GM12878 (cell line): ENCODE measurements around the gene SYNGR2. TPM values are rescaled to one million over a fixed set of nuclear protein-coding genes. Genes with fewer than 3 reads are reported as not detected.

Experiments
- ATAC-seq: fragments of 200-7000 bp; cut with Tn5 transposase; 3 replicates; pipeline ENCODE4 v1.9.1; 2020; ENCODE audit warnings: mild to moderate bottlenecking, moderate library complexity
- BruUV-seq: library from RNA; stranded (reverse); fragments of 400-500 nt; replicated peaks from 2 replicates; lab custom pipeline; 2021; lab: Mats Ljungman, UMichigan
- CTCF ChIA-PET: fragments of 300-600 bp; sonication (Branson Sonifier 250); formaldehyde crosslinking; extraction: SDS; loops from one replicate; lab custom pipeline; 2021; ENCODE audit warnings: inconsistent platforms; lab: Yijun Ruan, JAX
- POLR2A ChIA-PET: fragments of 350-600 bp; formaldehyde crosslinking; extraction: SDS; loops from one replicate; lab custom pipeline; 2021; ENCODE audit warnings: inconsistent platforms; lab: Charles Lee
- RAD21 ChIA-PET: fragments of 300-600 bp; sonication (Branson Sonifier 250); formaldehyde crosslinking; loops from one replicate; lab custom pipeline; 2023; ENCODE audit warnings: antibody characterized with exemption; ENCODE audit not compliant: unreplicated experiment; lab: Charles Lee
- SMC1A ChIA-PET: fragments of 300-600 bp; sonication (Branson Sonifier 250); formaldehyde crosslinking; loops from one replicate; lab custom pipeline; 2023; ENCODE audit not compliant: unreplicated experiment, uncharacterized antibody; lab: Charles Lee
- DNase-seq: peaks from one replicate; pipeline ENCODE4 v3.0.0-alpha.2; 2011; ENCODE audit warnings: low read depth, low spot score
- FAIRE-seq: peaks from 3 replicates; lab custom pipeline; 2011; peaks lifted over from hg19 to GRCh38; lab: Jason Lieb, UNC
- H2AFZ ChIP-seq: 2 replicates; pipeline ENCODE4 v1.6.0; 2011; ENCODE audit warnings: low read depth, low read length, control low read depth; ENCODE audit not compliant: control insufficient read depth
- H3K27ac ChIP-seq: 2 replicates; pipeline ENCODE4 v1.5.1; 2011; ENCODE audit warnings: control low read depth; ENCODE audit not compliant: control insufficient read depth, insufficient read depth
- H3K27me3 ChIP-seq, 2 experiments: replicated peaks in 1 of 2; 2 replicates each; pipeline versions ENCODE4 v1.6.0 to v1.6.1; 2011; ENCODE audit warnings: low read length in 1 of 2; ENCODE audit not compliant: control insufficient read depth in 2 of 2, insufficient read depth in 2 of 2
- H3K36me3 ChIP-seq, 2 experiments: 2 replicates each; pipeline ENCODE4 v1.5.1; 2011; ENCODE audit warnings: low read length in 1 of 2; ENCODE audit not compliant: control insufficient read depth in 2 of 2, insufficient read depth in 2 of 2
- H3K4me1 ChIP-seq: 2 replicates; pipeline ENCODE4 v1.6.1; 2011; ENCODE audit warnings: mild to moderate bottlenecking, low read length, moderate library complexity, mixed read lengths; ENCODE audit not compliant: control insufficient read depth, insufficient read depth
- H3K4me2 ChIP-seq: 2 replicates; pipeline ENCODE4 v1.6.0; 2011; ENCODE audit warnings: control low read depth; ENCODE audit not compliant: control insufficient read depth, insufficient read depth
- H3K4me3 ChIP-seq: fragments of 200-600 bp; sonication (generic); 2 replicates; pipeline ENCODE4 v1.5.1; 2016
- H3K79me2 ChIP-seq: 2 replicates; pipeline ENCODE4 v1.6.0; 2011; ENCODE audit warnings: low read length; ENCODE audit not compliant: control insufficient read depth, insufficient read depth
- H3K9ac ChIP-seq: 2 replicates; pipeline ENCODE4 v1.8.0; 2011; ENCODE audit warnings: low read length, control low read depth, mixed read lengths; ENCODE audit not compliant: control insufficient read depth, insufficient read depth
- H3K9me3 ChIP-seq: replicated peaks from 3 replicates; pipeline ENCODE4 v1.5.1; 2011; ENCODE audit warnings: mild to moderate bottlenecking, low read length; ENCODE audit not compliant: control insufficient read depth, insufficient read depth
- H4K20me1 ChIP-seq: 2 replicates; pipeline ENCODE4 v1.6.0; 2011; ENCODE audit not compliant: control insufficient read depth, insufficient read depth
- BRCA1 ChIP-seq: IDR thresholded peaks from 2 replicates; pipeline ENCODE4 v1.6.1; 2011; ENCODE audit warnings: low read depth, low read length, improper control_type of control experiment
- IKZF1 ChIP-seq: fragments of 450-650 bp; conservative IDR thresholded peaks from 2 replicates; pipeline ENCODE4 v1.6.1; 2017; ENCODE audit warnings: antibody characterized with exemption, mild to moderate bottlenecking
- KAT2A ChIP-seq: conservative IDR thresholded peaks from 2 replicates; pipeline ENCODE4 v1.6.1; 2011; ENCODE audit warnings: low read depth, low read length; ENCODE audit not compliant: control insufficient read depth
- SIN3A ChIP-seq: IDR thresholded peaks from 2 replicates; pipeline ENCODE4 v1.6.1; 2012; ENCODE audit warnings: low read depth, low read length, improper control_type of control experiment
- SP1 ChIP-seq: IDR thresholded peaks from one replicate; pipeline ENCODE4 v1.6.1; 2011; ENCODE audit warnings: low read depth, low read length
- SREBF2 ChIP-seq: IDR thresholded peaks from 2 replicates; pipeline ENCODE4 v1.6.1; 2012; ENCODE audit warnings: mild to moderate bottlenecking, low read length
- TBL1XR1 ChIP-seq: IDR thresholded peaks from 2 replicates; pipeline ENCODE4 v1.6.1; 2012; ENCODE audit warnings: low read depth, low read length, improper control_type of control experiment
- ZSCAN29 ChIP-seq: fragments of 450-650 bp; IDR thresholded peaks from 2 replicates; pipeline ENCODE4 v1.6.1; 2017; ENCODE audit warnings: mild to moderate bottlenecking, moderate library complexity
- WGBS: methylation state at CpG from one replicate; pipeline ENCODE4 v1.1.6; 2016; ENCODE audit warnings: low lambda C conversion rate; ENCODE audit not compliant: insufficient replicate concordance, insufficient coverage; ENCODE audit errors: missing lambda C conversion rate; 5-methylcytosine and 5-hydroxymethylcytosine counted together
- in situ Hi-C: fragments of 300-500 bp; cut with MboI; formaldehyde crosslinking; loops from 9 replicates; pipeline ENCODE4 v1.14.3; 2018; ENCODE audit warnings: mixed read lengths
- intact Hi-C: fragments of 100-400 bp; cut with micrococcal nuclease; formaldehyde crosslinking; loops from one replicate; pipeline ENCODE4 v1.14.2; 2022; ENCODE audit not compliant: unreplicated experiment
- polyA plus RNA-seq, 11 experiments: library from polyadenylated mRNA; depleted of rRNA in 4 of 11; unstranded in 6 of 11; stranded (reverse) in 5 of 11; fragments of >200 nt; fragmentation: Nextera tagmentation in 4 of 11; fragmentation: Illumina TruSeq in 1 of 11; extraction: Ambion mirVana in 4 of 11; extraction: Trizol in 1 of 11; gene quantifications; 1 replicate in 1 of 11; 2 replicates in 10 of 11; pipeline versions ENCODE4 v1.2.1 to v1.2.3, GENCODE V29; 2011 to 2016; ENCODE audit warnings: inconsistent platforms in 2 of 11, missing spikeins in 2 of 11, low read depth in 1 of 11
- total RNA-seq, 4 experiments: library from RNA; depleted of rRNA in 3 of 4; stranded (reverse); fragments of >200 nt in 3 of 4; fragmentation: Illumina TruSeq in 1 of 4; extraction: Trizol in 1 of 4; gene quantifications; 2 replicates each; pipeline versions ENCODE4 v1.2.1 to v1.2.3, GENCODE V29; 2013 to 2021
- TF ChIP-seq, protein P1 (sequence below): IDR thresholded peaks from 2 replicates; pipeline ENCODE4 v1.6.1; 2012; ENCODE audit warnings: low read depth, low read length, improper control_type of control experiment
- TF ChIP-seq, protein P2 (sequence below): fragments of 450-650 bp; conservative IDR thresholded peaks from 2 replicates; pipeline ENCODE4 v1.6.1; 2017; ENCODE audit warnings: mild to moderate bottlenecking, moderate library complexity
- TF ChIP-seq, protein P3 (sequence below): IDR thresholded peaks from 2 replicates; pipeline ENCODE4 v1.6.1; 2011; ENCODE audit warnings: mild to moderate bottlenecking, low read depth, low read length, moderate library complexity; ENCODE audit not compliant: insufficient replicate concordance
- TF ChIP-seq, protein P4 (sequence below): fragments of 450-650 bp; IDR thresholded peaks from 2 replicates; pipeline ENCODE4 v1.6.1; 2018; ENCODE audit warnings: mild to moderate bottlenecking, low read depth, moderate library complexity; ENCODE audit not compliant: partially characterized antibody
- TF ChIP-seq, protein P5 (sequence below): fragments of 450-650 bp; IDR thresholded peaks from 2 replicates; pipeline ENCODE4 v1.6.1; 2017; ENCODE audit warnings: antibody characterized with exemption, mild to moderate bottlenecking, moderate library complexity

The SYNGR2 gene
- total and polyA plus RNA-seq, 10 of the 15 experiments (the other 5 are each of a cell fraction or from before 2014, with no cell fraction given) = 4.4 to 529 (median 261) TPM

DNA sequence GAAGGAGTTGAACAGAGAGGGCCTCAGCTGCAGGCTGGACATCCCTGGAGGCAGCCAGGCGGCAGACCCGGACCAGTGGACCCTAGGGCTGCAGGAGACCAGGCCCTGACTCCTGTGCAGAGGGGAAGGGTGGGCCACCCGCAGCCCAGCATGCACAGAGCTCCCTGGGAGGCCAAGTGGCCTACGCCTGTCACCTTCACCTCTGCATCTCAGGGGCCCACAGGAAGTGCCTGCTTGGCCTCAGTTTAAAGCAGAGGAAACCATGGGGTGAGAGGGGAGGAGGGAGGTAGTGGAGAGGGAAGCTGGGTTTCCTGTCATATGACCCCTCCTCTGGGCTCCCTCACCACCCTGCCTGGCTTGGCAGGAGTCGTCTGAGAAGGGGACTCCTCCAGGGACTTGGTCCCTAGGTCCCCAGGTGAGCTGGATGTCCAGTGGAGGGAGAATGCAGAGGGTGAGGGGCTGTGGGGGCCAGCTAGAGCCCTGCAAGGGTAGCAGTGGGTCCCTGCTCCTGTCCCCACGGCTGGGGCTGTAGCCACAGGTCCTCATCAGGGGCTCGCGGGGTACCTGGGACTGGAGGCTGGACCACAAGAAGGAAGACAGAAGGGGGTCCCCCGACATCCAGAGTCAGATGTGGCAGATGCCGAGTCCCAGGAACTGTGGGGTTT is 37.8 kb upstream of the SYNGR2 start, which contains the start of gene TMC8:
Gene TMC8 (plus strand): TSS at position 335 of the 665 bp plus-strand sequence. CDS start 818 bp downstream, outside the sequence.
- FAIRE-seq (peak; percentile 91), DNase-seq (no peak), ATAC-seq (peak; percentile 37)
- WGBS = under 1% methylated on average over 10 of the region's 10 CpGs
- Histone ChIP-seq H3K4me1 (peaks cover 59% of the 10 kb centered on the region), H3K9ac (peak within 1 kb of the TSS; percentile 86), H3K4me3 (peak within 1 kb of the TSS; percentile 94), H3K79me2 (peaks cover 96% of the 10 kb centered on the region), H2AFZ (no peak within 1 kb of the TSS), H3K4me2 (peak within 1 kb of the TSS; percentile 96), H3K9me3 (no peaks in the 10 kb centered on the region), H4K20me1 (no peaks in the 10 kb centered on the region), H3K27me3 (no peaks in the 10 kb centered on the region), H3K27ac (peak within 1 kb of the TSS; percentile 93), H3K36me3 (peaks cover 10 to 11% of the 10 kb centered on the region in 2 experiments; a peak in 3 of 4 replicates)
- BruUV-seq = no TSS peak
- intact Hi-C loops (no loop called here), in situ Hi-C loops (no loop called here)
- ChIA-PET POLR2A (interaction anchor here (0.5 to 8.0 kb wide), 16 partner anchors 12 to 685 kb away, joined by 3 to 85 read pairs (median 4); partner anchors contain the start of genes SYNGR2 and TNRC6C), RAD21 (interaction anchor here (0.6 to 1.8 kb wide), 15 partner anchors 10 to 988 kb away, joined by 3 to 10 read pairs (median 4); no protein-coding TSS in a partner anchor), CTCF (interaction anchor here (1.0 to 12.7 kb wide), 8 partner anchors 6 to 120 kb away, joined by 3 to 100 read pairs (median 6); no protein-coding TSS in a partner anchor), SMC1A (interaction anchor here (0.6 to 1.7 kb wide), 6 partner anchors 10 to 110 kb away, joined by 3 to 6 read pairs (median 4); no protein-coding TSS in a partner anchor)
- no peak for TF ChIP-seq KAT2A
- TF ChIP-seq, protein P1, sequence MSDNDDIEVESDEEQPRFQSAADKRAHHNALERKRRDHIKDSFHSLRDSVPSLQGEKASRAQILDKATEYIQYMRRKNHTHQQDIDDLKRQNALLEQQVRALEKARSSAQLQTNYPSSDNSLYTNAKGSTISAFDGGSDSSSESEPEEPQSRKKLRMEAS = peak; percentile 32; the same call in 1 of the 2 replicates
- TF ChIP-seq SREBF2 = no peak
- TF ChIP-seq, protein P2, sequence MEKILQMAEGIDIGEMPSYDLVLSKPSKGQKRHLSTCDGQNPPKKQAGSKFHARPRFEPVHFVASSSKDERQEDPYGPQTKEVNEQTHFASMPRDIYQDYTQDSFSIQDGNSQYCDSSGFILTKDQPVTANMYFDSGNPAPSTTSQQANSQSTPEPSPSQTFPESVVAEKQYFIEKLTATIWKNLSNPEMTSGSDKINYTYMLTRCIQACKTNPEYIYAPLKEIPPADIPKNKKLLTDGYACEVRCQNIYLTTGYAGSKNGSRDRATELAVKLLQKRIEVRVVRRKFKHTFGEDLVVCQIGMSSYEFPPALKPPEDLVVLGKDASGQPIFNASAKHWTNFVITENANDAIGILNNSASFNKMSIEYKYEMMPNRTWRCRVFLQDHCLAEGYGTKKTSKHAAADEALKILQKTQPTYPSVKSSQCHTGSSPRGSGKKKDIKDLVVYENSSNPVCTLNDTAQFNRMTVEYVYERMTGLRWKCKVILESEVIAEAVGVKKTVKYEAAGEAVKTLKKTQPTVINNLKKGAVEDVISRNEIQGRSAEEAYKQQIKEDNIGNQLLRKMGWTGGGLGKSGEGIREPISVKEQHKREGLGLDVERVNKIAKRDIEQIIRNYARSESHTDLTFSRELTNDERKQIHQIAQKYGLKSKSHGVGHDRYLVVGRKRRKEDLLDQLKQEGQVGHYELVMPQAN = peak; percentile 48; the same call in 1 of the 2 replicates
- no peak for TF ChIP-seq BRCA1
- TF ChIP-seq, protein P3, sequence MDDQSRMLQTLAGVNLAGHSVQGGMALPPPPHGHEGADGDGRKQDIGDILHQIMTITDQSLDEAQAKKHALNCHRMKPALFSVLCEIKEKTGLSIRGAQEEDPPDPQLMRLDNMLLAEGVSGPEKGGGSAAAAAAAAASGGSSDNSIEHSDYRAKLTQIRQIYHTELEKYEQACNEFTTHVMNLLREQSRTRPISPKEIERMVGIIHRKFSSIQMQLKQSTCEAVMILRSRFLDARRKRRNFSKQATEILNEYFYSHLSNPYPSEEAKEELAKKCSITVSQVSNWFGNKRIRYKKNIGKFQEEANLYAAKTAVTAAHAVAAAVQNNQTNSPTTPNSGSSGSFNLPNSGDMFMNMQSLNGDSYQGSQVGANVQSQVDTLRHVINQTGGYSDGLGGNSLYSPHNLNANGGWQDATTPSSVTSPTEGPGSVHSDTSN = no peak
- TF ChIP-seq, protein P4, sequence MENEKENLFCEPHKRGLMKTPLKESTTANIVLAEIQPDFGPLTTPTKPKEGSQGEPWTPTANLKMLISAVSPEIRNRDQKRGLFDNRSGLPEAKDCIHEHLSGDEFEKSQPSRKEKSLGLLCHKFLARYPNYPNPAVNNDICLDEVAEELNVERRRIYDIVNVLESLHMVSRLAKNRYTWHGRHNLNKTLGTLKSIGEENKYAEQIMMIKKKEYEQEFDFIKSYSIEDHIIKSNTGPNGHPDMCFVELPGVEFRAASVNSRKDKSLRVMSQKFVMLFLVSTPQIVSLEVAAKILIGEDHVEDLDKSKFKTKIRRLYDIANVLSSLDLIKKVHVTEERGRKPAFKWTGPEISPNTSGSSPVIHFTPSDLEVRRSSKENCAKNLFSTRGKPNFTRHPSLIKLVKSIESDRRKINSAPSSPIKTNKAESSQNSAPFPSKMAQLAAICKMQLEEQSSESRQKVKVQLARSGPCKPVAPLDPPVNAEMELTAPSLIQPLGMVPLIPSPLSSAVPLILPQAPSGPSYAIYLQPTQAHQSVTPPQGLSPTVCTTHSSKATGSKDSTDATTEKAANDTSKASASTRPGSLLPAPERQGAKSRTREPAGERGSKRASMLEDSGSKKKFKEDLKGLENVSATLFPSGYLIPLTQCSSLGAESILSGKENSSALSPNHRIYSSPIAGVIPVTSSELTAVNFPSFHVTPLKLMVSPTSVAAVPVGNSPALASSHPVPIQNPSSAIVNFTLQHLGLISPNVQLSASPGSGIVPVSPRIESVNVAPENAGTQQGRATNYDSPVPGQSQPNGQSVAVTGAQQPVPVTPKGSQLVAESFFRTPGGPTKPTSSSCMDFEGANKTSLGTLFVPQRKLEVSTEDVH = no peak
- TF ChIP-seq, protein P5, sequence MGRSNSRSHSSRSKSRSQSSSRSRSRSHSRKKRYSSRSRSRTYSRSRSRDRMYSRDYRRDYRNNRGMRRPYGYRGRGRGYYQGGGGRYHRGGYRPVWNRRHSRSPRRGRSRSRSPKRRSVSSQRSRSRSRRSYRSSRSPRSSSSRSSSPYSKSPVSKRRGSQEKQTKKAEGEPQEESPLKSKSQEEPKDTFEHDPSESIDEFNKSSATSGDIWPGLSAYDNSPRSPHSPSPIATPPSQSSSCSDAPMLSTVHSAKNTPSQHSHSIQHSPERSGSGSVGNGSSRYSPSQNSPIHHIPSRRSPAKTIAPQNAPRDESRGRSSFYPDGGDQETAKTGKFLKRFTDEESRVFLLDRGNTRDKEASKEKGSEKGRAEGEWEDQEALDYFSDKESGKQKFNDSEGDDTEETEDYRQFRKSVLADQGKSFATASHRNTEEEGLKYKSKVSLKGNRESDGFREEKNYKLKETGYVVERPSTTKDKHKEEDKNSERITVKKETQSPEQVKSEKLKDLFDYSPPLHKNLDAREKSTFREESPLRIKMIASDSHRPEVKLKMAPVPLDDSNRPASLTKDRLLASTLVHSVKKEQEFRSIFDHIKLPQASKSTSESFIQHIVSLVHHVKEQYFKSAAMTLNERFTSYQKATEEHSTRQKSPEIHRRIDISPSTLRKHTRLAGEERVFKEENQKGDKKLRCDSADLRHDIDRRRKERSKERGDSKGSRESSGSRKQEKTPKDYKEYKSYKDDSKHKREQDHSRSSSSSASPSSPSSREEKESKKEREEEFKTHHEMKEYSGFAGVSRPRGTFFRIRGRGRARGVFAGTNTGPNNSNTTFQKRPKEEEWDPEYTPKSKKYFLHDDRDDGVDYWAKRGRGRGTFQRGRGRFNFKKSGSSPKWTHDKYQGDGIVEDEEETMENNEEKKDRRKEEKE = no peak
- peak; percentile 61 for TF ChIP-seq IKZF1
- no peak for TF ChIP-seq SP1
- peak; percentile 83 for TF ChIP-seq TBL1XR1
- no peak for TF ChIP-seq ZSCAN29
- peak; percentile 37 for TF ChIP-seq SIN3A
